ENCODE measurements around the gene CHAC2. TPM values are rescaled to one million over a fixed set of nuclear protein-coding genes. Genes with fewer than 3 reads are reported as not detected.
A peak's percentile ranks its signal among the peaks of the same experiment; 100 is the strongest.
"Not testable (repeated sequence)": the region's sequence is repeated elsewhere in the genome, so short reads cannot be mapped to it uniquely, and the experiment has no call there.

Gene CHAC2
- total RNA-seq, 1 experiment from 2014 or later = 17.2 TPM

DNA sequence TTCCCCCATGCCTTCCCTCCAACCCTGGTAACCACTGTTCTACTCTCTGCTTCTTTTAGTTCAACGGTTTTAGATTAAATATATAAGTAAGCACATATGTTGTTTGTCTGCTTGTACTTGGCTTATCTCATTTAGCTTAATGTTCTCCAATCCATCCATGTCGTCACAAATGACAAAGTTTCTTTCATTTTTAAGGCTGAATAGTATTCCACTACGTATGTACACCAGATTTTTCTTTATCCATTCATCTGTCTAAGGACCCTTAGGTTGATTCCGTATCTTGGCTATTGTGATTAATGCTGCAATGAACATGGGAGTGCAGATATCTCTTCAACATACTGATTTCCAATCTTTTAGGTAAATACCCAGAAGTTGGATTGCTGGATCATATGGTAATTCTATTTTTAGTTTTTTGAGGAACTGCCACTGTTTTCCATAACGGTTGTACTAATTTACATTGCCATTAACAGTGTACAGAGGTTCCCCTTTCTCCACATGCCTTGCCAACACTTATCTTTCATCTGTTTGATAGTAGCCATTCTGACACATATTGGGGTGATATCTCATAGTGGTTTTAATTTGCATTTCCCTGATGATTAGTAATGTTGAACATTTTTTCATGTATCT, 11.0 kb downstream of the CHAC2 start:
- no peak for DNase-seq (ENCODE audit: low read depth)

DNA sequence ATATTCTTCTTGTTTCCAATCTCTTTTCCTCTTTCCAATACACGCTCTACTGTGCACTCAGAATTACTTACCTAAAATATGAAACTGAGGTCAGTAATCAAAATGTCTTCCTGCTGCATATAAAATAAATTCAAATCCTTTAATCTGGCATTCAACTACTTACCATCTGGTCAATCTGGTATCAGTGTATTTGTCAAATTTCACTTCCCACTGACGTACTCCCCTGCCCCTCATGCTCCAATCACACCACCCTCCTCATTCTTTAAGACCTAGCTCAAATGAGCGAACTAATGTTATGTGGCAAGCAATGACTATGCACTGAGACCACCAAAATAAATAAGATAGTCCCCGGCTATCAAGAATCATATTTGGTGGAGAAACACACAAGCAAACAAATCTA, 12.5 kb downstream of the CHAC2 start:
- no peak for DNase-seq (ENCODE audit: low read depth)

DNA sequence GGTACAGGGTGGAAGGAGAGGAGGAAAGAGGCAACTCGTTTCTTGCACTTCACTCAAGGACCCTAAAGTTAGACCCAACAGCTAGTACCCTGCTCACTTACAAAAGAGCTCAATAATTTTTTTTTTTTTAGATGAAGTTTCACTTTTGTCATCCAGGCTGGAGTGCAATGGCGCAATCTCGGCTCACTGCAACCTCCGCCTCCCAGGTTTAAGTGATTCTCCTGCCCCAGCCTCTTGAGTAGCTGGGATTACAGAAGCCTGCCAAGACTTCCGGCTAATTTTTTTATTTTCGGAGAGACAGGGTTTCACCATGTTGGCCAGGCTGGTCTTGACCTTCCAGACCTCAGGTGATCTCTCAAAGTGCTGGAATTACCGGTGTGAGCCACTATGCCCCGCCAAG, 15.1 kb downstream of the CHAC2 start:
- DNase-seq (ENCODE audit: low read depth) = no peak

DNA sequence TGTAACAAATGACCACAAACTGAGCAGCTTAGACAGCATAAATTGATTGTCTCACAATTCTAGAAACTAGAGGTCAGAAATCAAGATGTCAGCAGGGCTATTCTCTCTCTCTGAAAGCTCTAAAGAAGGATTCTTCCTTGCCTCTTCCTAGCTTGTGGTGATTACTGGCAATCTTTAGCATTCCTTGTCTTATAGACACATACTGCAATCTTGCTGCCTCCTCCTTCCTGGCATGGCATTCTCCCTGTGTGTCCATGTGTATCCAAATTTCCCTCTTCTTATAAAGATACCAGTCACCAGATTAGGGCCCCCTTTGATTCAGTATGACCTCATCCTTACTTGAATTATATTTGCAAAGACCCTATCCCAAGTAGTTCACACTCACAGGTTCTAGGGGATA, 16.8 kb downstream of the CHAC2 start:
- DNase-seq (ENCODE audit: low read depth) = no peak

DNA sequence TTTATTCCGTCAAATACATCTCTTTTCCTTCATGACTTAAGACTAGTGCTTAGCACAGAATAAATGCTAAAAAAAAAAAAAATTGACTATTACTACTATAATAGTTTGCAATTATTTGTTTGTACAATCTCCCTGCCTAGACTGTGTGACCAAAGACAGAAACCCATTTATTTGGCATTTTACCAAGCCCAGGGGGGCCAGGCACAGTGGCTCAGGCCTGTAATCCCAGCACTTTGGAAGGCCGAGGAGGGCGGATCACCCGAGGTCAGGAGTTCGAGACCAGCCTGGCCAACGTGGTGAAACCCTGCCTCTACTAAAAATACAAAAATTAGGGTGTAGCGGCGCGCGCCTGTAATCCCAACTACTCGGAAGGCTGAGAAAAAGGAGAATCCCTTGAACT, 17.8 kb downstream of the CHAC2 start:
- DNase-seq (ENCODE audit: low read depth) = peak; percentile 7

DNA sequence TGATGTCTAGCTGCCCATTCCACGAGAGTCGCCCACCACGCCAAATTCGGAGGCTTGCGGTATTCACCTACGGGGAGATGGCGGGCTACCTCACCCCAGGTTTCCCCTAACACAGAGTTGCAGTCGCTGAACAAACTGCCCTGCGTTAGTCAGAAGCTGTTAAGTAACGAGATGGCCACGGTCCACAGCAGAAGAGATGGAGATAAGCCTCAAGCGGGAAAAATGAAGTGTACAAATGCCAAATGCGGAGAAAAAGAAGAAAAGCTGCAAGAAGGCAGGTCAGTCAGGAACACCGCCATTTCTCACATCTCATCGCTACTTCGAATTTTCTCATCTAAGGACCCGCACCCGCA, 18.7 kb downstream of the CHAC2 start:
- DNase-seq (ENCODE audit: low read depth) = peak; percentile 41

DNA sequence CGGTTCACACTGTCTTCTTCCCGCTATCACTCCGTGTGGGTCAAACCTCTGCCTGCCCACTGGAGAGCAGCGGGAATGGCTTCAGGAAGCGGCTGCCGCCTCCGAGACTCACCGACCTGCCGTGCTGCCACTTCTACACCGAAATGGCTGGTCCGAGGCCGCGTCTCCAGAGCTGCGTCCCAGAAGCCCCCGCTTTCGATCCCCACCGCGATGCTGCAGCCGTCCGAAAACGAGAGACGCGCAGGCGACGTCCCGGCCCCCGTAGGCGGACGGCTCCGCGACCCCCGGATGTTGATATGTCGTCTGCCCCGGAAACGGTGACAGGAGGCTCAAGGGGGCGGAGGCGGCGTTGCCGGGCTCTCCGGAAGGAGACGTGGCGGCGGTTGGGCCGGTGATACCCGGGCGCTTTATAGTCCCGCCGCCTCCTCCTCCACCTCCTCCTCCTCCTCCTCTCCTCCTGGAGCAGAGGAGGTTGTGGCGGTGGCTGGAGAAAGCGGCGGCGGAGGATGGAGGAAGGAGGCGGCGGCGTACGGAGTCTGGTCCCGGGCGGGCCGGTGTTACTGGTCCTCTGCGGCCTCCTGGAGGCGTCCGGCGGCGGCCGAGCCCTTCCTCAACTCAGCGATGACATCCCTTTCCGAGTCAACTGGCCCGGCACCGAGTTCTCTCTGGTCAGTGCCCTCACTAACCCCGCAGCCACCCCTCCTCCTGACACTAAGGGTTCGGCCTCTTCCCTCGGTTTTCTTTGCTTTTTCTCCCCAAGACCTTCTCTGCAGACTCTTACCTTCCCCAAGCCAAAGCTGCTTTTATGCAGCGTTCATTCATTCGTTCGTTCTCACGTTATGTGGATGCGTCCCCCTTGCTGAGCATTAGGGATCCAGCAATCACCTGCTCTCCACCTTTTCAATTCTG, 19.4 kb downstream of the CHAC2 start, which contains the start of the genes ASB3 and ERLEC1:
TSS of gene ASB3 (minus strand) at position 249 of the 909 bp plus-strand sequence. CDS start 21,381 bp downstream, outside the sequence.
TSS of gene ERLEC1 (plus strand) at position 340 of the 909 bp plus-strand sequence. CDS start at position 507, 167 bp downstream.
- peak; percentile 93 for DNase-seq (ENCODE audit: low read depth)

DNA sequence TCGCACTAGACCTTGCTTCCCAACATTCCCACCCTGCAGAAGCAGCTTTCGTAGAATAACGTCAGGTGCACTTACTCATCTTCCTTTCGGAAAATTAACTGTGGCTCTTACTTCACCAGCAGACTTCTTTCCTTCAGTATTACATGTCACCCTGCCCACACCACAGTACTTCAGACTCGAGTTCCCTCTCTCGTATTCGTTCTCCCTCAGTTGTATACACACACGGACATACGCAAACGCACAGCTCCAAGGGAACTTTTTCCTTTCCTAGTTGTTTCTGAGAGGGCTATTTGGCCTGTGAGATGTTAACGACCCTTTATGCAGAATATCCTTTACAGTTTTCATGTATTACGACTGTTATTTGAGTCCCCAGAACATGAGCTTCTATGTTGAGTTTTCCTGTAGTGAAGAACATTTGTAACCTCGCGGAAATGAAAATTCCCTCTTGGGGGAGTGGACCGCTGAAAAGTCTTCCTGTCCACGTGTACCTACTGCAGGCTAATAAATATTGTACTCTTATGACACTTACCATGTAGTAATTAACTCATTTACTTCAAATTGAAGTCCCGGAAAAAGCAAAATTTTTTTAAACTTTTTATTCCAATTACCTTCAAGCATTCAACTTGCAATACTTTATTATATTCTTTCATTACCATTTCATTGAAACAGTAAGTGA, 20.1 kb downstream of the CHAC2 start:
- DNase-seq (ENCODE audit: low read depth) = no peak

DNA sequence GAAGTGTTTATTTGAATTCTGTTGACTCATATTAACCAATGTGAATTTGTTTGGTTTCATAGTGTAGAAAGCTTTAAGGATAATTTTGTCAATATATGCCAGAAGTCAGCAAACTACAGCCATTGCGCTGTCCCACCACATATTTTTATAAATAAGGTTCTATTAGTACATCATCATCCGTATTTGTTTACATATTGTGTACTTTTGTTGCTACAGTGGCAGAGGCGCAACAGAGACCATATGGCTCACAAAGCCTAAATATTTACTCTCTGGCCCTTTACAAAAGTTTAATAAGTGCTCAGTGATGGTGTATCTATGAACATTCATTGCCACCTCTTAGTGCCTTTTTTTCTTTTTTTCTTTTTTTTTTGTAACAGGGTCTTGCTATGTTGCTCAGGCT, 25.7 kb downstream of the CHAC2 start:
- no peak for DNase-seq (ENCODE audit: low read depth)

DNA sequence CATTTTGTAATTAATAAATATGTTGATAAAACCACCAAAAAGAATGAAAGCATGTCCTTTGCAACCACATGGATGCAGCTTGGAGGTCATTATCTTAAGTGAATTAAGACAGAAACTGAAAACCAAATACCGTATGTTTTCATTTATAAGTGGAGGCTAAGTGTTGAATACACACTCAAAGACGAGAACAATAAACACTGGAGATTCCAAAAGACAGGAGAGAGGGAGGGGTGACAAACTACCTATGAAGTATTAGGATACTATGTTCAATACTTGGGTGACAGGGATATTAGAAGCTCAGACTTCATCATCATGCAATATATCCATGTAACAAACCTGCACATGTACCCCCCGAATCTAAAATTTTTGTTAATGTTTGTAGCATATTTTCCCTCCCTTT, 26.2 kb downstream of the CHAC2 start:
- DNase-seq (ENCODE audit: low read depth) = no peak

DNA sequence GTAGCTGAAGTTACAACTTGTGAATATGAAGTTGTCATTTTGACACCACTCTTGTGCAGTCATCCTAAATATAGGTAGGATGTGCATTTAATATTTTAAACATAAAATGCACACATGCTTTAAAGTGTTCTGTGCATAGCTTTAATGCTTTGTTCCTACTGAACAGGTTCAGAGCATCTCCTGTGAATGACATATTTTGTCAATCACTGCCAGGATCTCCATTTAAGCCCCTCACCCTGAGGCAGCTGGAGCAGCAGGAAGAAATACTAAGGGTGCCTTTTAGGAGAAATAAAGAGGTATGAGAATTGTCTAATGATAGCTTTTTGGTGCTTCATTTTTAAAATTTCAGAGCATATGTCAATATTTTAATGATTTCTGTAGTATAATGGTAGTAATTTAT, 33.9 kb downstream of the CHAC2 start:
- DNase-seq (ENCODE audit: low read depth) = no peak

DNA sequence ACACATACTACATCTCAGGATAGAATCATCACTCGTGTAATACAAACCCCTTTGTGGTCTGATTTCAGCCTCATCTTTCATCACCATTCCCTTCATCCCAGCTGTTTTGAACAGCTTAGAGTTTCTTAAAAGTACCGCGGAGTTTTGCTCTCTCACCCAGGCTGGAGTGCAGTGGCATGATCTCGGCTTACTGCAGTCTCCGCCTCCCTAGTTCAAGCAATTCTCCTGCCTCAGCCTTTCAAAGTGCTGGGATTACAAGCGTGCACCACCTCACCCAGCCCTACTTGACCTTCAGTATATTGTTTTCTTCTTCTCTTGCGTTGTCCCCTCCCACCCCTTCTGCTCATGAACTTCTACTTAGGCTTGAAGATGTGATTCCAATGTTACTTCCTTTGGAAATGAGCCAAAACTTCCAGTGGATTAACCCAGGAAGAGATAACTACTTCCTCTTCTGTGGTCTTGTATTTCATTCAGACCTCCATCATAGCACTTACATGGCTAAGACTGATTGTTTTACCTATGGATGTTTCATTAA, 35.1 kb downstream of the CHAC2 start:
- no peak for DNase-seq (ENCODE audit: low read depth)

DNA sequence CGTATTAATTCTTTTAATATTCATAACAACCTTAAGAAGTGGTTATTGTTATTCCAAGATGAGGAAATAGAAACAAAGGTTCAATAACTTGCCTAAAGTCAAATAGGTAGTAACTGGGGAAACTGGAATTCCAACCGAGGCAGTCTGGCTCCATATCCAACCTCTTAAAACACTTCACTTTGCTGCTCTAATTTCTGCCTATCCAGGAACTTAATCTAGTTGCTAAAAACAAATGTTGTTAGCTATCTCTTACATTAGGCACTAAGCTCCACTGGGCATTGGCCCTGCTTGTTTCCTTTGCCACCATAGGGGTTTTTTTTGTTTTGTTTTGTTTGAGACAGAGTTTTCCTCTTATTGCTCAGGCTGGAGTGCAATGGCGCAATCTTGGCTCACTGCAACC, 44.0 kb downstream of the CHAC2 start:
- no peak for DNase-seq (ENCODE audit: low read depth)

DNA sequence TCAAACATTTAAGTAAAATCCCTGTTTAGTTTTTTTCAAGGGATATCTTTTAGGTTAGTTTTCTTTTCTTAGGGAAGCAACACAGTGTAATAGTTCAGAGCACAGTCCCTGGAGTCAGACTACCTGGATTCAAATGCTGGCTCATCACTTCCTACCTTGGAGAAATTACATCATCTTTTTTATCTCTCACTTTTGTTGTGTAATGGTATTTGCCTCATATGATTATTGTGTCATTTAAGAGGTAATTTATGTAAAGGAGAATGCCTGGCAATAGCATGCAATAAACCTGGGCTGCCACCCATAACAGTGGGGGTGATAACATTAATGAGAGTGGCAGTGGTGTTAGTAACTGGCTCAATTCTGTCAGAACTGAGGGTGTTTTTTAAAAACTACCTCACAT, 45.5 kb downstream of the CHAC2 start:
- DNase-seq (ENCODE audit: low read depth) = no peak

DNA sequence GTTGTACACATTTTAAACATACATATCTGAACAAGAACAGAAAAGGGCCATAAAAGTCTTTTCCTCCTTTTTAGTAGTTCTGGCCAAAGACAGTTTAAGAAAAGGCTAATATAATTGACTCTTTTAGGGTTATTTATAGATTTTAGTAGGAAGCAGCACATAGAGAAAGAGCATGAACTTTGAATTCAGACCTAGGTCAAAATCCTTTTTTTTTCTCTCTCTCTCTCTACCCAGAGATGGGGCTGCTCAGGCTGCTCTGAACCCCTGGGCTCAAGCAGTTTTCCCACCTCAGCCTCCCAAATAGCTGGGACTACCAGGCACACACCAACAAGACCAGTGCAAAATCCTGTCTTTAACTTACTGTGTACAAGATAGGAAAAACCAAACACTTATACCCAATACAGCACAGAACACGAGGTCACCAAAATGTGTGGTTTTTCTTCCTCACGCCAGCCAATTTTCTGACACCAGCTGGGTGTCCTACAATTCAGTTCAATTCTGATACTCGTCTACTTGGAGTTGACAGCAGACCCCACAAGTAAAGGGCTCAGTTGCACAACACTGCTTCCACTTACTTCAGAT, 51.3 kb downstream of the CHAC2 start:
- no peak for DNase-seq (ENCODE audit: low read depth)

DNA sequence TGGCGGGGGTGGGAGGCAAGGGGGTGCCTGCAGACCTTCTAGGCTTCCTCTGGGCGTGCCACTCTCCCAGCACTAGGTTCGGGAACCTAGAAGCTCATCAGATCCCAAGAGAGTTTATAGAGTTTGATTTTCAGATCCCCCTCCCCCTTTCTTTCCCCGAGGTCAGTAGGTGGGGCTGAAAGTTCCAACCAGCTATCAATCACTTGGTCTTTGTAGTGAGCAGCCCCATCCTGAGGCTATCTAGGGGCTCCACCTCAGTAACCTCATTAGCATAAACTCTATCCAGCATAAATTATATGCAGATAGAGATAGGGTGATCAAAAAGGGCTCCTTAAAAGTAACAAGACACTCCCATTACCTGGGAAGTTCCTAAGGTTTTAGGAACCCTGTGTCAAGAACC, 52.0 kb downstream of the CHAC2 start:
- DNase-seq (ENCODE audit: low read depth) = no peak

DNA sequence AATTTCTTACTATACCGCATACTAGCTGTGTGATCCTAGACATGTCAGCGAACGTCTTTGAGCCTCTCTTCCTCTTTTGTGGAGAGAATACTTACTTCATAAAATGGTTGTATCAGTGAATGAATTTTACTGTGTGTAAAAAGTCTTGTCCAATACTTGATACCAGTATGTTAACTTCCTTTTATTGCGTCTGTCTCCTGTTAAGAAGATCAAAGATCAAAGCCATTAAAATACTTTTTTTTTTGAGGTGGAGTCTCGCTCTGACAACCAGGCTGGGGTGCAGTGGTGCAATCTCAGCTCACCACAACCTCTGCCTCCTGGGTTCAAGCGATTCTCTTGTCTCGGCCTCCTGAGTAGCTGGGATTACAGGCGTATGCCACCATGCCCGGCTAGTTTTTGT, 52.4 kb downstream of the CHAC2 start:
- no peak for DNase-seq (ENCODE audit: low read depth)

DNA sequence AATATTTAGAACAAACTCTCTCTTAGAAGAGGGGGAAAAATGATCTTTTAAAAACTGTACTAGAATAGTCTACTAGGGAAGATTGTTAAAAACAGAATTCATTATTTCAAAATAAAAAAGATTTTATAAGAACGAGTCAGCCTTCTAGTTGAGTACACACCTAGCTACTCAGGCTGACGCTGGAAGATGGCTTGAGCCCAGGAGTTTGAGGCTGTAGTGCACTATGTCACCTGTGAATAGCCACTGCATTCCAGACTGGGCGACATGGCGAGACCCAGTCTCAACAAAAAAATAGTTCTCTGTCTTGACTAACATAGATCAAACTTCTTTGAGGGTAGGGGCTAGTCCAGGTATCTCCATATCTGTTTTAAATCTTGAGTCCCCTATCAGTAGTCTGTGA, 53.1 kb downstream of the CHAC2 start:
- no peak for DNase-seq (ENCODE audit: low read depth)

DNA sequence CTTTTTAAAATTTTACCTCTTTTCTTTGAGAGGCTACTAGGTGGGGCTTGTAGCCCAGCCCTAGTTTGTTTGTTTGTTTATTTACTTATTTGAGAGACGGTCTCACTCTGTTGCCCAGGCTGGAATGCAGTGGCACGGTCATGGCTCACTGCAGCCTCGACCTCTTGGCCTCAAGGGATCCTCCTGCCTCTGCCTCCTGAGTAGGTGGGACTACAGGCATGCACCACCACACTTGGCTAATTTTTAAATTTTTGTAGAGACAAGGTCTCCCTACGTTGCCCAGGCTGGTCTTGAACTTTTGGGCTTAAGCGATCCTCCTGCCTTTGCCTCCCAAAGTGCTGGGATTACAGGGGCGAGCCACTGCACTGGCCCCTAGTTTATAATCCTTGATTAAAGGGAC, 54.2 kb downstream of the CHAC2 start:
- no peak for DNase-seq (ENCODE audit: low read depth)

DNA sequence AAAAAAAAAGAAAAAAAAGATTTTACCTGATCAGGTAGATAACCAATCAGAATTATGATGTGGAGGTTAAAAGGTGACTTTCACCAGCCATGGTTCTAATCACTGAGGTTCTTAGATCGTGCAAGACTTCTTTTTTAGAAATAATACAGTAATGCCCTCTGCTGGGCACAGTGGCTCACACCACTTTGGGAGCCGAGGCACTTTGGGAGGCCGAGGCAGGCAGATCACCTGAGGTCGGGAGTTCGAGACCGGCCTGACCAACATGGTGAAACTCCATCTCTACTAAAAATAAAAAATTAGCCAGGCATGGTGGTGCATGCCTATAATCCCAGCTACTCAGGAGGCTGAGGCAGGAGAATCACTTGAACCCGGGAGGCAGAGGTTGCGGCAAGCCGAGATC, 56.0 kb downstream of the CHAC2 start:
- not testable (repeated sequence) for DNase-seq (ENCODE audit: low read depth)
